Hepatocyte (in vitro differentiated cells): ENCODE data around the gene NUMA1.

Experiments used
- CTCF ChIP-seq: fragments of 200-600 bp; sonication (generic); IDR thresholded peaks from 2 replicates; pipeline ENCODE4 v1.5.1; 2016; ENCODE audit warnings: antibody characterized with exemption, mild to moderate bottlenecking; ENCODE audit not compliant: poor library complexity
- EZH2phosphoT487 ChIP-seq: fragments of 200-600 bp; sonication (generic); IDR thresholded peaks from one replicate; pipeline ENCODE4 v1.6.1; 2018; ENCODE audit warnings: antibody characterized with exemption, mild to moderate bottlenecking, low read depth, moderate library complexity; ENCODE audit not compliant: unreplicated experiment, severe bottlenecking

- TF ChIP-seq EZH2phosphoT487 (no peak), CTCF (no peak)
Measured at GRCh38 chr11:72040491-72041363, 39.6 kb downstream of the NUMA1 start.
